HG03159 (cell line): Measurements from ENCODE around the gene PIEZO1.

Experiments
- ATAC-seq: cut with Tn5 transposase; IDR thresholded peaks from one replicate; pipeline ENCODE4 v1.9.1; 2021; ENCODE audit warnings: mild to moderate bottlenecking, moderate library complexity; ENCODE audit not compliant: unreplicated experiment

The PIEZO1 gene

GRCh38 chr16:88816736-88817535, 31.9 kb upstream of the PIEZO1 start:
- ATAC-seq, result no peak

- ATAC-seq, result no peak
These were observed 31.0 kb upstream of the PIEZO1 start for GRCh38 chr16:88815901-88816589.

- ATAC-seq, result no peak
These were observed 30.2 kb upstream of the PIEZO1 start for GRCh38 chr16:88815227-88815626.

- no peak for ATAC-seq
These were observed 29.1 kb upstream of the PIEZO1 start for GRCh38 chr16:88814144-88814502.

GRCh38 chr16:88813269-88814143, 28.5 kb upstream of the PIEZO1 start:
- no peak for ATAC-seq

GRCh38 chr16:88812513-88813268, 27.7 kb upstream of the PIEZO1 start:
- ATAC-seq, result no peak

GRCh38 chr16:88811769-88812512, 26.9 kb upstream of the PIEZO1 start, which contains the start of gene APRT:
Gene APRT, minus strand, starts transcription at chr16:88811928. Its CDS starts 29 bp downstream, at chr16:88811899.
- ATAC-seq, result peak; percentile 65

- ATAC-seq, result peak; percentile 38
These were observed 26.1 kb upstream of the PIEZO1 start for GRCh38 chr16:88810912-88811768.

- no peak for ATAC-seq
These were observed 25.3 kb upstream of the PIEZO1 start for GRCh38 chr16:88810166-88810911.

GRCh38 chr16:88809676-88810165, 24.7 kb upstream of the PIEZO1 start:
- no peak for ATAC-seq

- no peak for ATAC-seq
These were observed 24.2 kb upstream of the PIEZO1 start for GRCh38 chr16:88809068-88809675.

- no peak for ATAC-seq
These were observed 22.8 kb upstream of the PIEZO1 start for GRCh38 chr16:88807626-88808453.

- no peak for ATAC-seq
These were observed 22.2 kb upstream of the PIEZO1 start for GRCh38 chr16:88807142-88807625.

- no peak for ATAC-seq
These were observed 21.6 kb upstream of the PIEZO1 start for GRCh38 chr16:88806491-88807111.

GRCh38 chr16:88805887-88806393, 20.9 kb upstream of the PIEZO1 start:
- ATAC-seq, result no peak

GRCh38 chr16:88805340-88805715, 20.3 kb upstream of the PIEZO1 start:
- ATAC-seq, result no peak
